ENCODE results near the gene HIF1A. TPM values are rescaled to one million over a fixed set of nuclear protein-coding genes. Genes with fewer than 3 reads are reported as not detected.
A peak's percentile ranks its signal among the peaks of the same experiment; 100 is the strongest.

HIF1A gene
- total and polyA plus RNA-seq, 7 donors: 4.3 to 32.4 (median 17.4) TPM

- no peaks in the 10 kb centered on the region for H3K9me3 ChIP-seq
- no peaks in the 10 kb centered on the region for H3K4me1 ChIP-seq
- no peak overlapping the region for H3K4me3 ChIP-seq
- H3K27me3 ChIP-seq (ENCODE audit: insufficient read depth in 3 of 3, low read length in 2 of 3): no peaks in the 10 kb centered on the region
- intact Hi-C loops (cut with DNase I): no loop called here
- peak overlapping the region; percentile 13 for H3K27ac ChIP-seq
- DNase-seq (no peak), ATAC-seq (no peak)
- no peak for TF ChIP-seq CTCF (IDR thresholded peaks at IDR 0.05)
- no peaks in the 10 kb centered on the region for H3K36me3 ChIP-seq (ENCODE audit: insufficient read depth in 1 of 2, low read depth in 1 of 2)
Observed at GRCh38 chr14:61691495-61691894, 3.8 kb upstream of the HIF1A start.

GRCh38 chr14:61694039-61694438, 1.3 kb upstream of the HIF1A start:
- TF ChIP-seq CTCF (IDR thresholded peaks at IDR 0.05): no peak
- Histone ChIP-seq H3K36me3 (ENCODE audit: insufficient read depth in 1 of 2, low read depth in 1 of 2) (no peaks in the 10 kb centered on the region), H3K4me3 (no peak overlapping the region), H3K4me1 (peaks cover 25% of the 10 kb centered on the region), H3K27ac (no peak overlapping the region), H3K27me3 (ENCODE audit: insufficient read depth in 3 of 3, low read length in 2 of 3) (no peaks in the 10 kb centered on the region), H3K9me3 (no peaks in the 10 kb centered on the region)
- no peak for ATAC-seq
- WGBS, 3 donors: 86 to 92% (median 91%) methylated on average over 6 of the region's 6 CpGs
- intact Hi-C loops (cut with DNase I): no loop called here
- no peak for DNase-seq

DNA sequence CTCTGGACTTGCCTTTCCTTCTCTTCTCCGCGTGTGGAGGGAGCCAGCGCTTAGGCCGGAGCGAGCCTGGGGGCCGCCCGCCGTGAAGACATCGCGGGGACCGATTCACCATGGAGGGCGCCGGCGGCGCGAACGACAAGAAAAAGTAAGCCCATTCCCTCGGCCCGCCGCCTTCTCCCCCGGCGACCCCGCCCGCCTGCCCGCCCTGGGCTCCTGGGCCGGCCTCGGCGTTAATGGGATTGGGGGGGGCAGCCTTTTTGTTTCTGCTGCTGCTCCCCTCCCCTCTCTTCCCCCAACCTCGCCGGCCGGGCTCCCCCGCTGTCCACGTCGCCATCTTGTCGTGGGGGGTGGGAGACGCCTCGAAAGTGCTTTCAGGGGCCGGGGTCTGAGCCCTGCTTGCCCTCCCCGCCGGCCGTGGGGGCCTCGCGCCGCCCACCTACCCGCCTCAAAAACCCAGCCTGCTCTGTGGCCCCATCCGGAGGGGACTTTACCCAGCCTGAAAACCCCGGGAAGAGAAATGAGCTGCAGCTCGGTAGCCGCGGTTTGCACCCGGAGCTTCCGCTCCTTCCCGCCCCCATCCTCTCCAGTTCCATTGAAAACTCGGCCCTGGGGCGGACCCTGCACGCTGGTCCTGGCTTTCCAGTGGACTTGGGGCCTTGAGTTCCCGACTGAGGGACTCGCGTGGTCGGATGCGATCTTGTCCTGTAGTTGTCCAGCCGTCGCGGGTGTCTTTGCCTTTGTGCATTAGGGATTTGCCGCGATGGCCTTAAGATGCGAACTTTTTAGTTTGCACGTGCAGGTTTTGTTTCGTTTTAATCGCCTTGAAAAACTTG, 598 bp downstream of the HIF1A start:
- no peak for TF ChIP-seq CTCF (IDR thresholded peaks at IDR 0.05)
- Histone ChIP-seq H3K4me1 (peaks cover 42% of the 10 kb centered on the region), H3K9me3 (no peaks in the 10 kb centered on the region), H3K27me3 (ENCODE audit: insufficient read depth in 3 of 3, low read length in 2 of 3) (no peaks in the 10 kb centered on the region), H3K27ac (peak overlapping the region; percentile 93), H3K4me3 (peak overlapping the region; percentile 96), H3K36me3 (ENCODE audit: insufficient read depth in 1 of 2, low read depth in 1 of 2) (no peaks in the 10 kb centered on the region)
- 0 to 1% (median 1%) methylated on average over 49 to 70 of the region's 70 CpGs for WGBS, 3 donors
- peak; percentile 56 to 74 for DNase-seq
- ATAC-seq: peak; percentile 16 to 50 (median 25)
- intact Hi-C loops (cut with DNase I): loop anchor here in 1 of 2 donors (5.0 kb wide), 2 partner anchors 51 to 66 kb away; partner anchors contain the start of gene SNAPC1

GRCh38 chr14:61696753-61697318, 1.5 kb downstream of the HIF1A start:
- peak overlapping the region; percentile 93 for H3K27ac ChIP-seq
- H3K4me3 ChIP-seq: peak overlapping the region; percentile 96
- no peaks in the 10 kb centered on the region for H3K36me3 ChIP-seq (ENCODE audit: insufficient read depth in 1 of 2, low read depth in 1 of 2)
- no peaks in the 10 kb centered on the region for H3K27me3 ChIP-seq (ENCODE audit: insufficient read depth in 3 of 3, low read length in 2 of 3)
- DNase-seq: no peak
- intact Hi-C loops (cut with DNase I): loop anchor here in 1 of 2 donors (5.0 kb wide), 2 partner anchors 50 to 65 kb away; partner anchors contain the start of gene SNAPC1
- peaks cover 45% of the 10 kb centered on the region for H3K4me1 ChIP-seq
- H3K9me3 ChIP-seq: no peaks in the 10 kb centered on the region
- 31 to 39% (median 34%) methylated on average over 5 of the region's 5 CpGs for WGBS, 3 donors
- TF ChIP-seq CTCF (IDR thresholded peaks at IDR 0.05): no peak
- ATAC-seq: no peak

Data from psoas muscle (tissue), 8 donors.